SK-N-SH treated with all-trans-retinoic acid at 6 μM for 48 hours (cell line): Measurements from ENCODE around the gene CDYL.

ENCODE experiments used
- ATAC-seq: fragments of 200-7000 bp; cut with Tn5 transposase; 3 replicates; pipeline ENCODE4 v1.9.1; 2020; ENCODE audit warnings: mild to moderate bottlenecking, moderate library complexity
- ARNTL ChIP-seq: fragments of 450-650 bp; formaldehyde crosslinking; IDR thresholded peaks from 2 replicates; pipeline ENCODE4 v1.5.0; 2020; ENCODE audit warnings: low read depth, mild to moderate bottlenecking, moderate library complexity, borderline replicate concordance
- CREB5 ChIP-seq: fragments of 250-450 bp; sonication (Bioruptor Pico); IDR thresholded peaks from 2 replicates; pipeline ENCODE4 v1.5.1; 2020; ENCODE audit warnings: low read depth, mild to moderate bottlenecking, moderate library complexity
- CSDC2 ChIP-seq: fragments of 250-450 bp; sonication (Bioruptor Pico); IDR thresholded peaks from 2 replicates; pipeline ENCODE4 v1.5.0; 2020; ENCODE audit warnings: mild to moderate bottlenecking, moderate library complexity
- CSRNP3 ChIP-seq: fragments of 250-450 bp; sonication (Bioruptor Pico); IDR thresholded peaks from 2 replicates; pipeline ENCODE4 v1.5.1; 2021; ENCODE audit warnings: mild to moderate bottlenecking, moderate library complexity
- ESRRG ChIP-seq: fragments of 250-450 bp; sonication (Bioruptor Pico); IDR thresholded peaks from 2 replicates; pipeline ENCODE4 v1.6.1; 2021; ENCODE audit warnings: mild to moderate bottlenecking
- ISL1 ChIP-seq: fragments of 250-450 bp; sonication (Bioruptor Pico); IDR thresholded peaks from 2 replicates; pipeline ENCODE4 v2.1.2; 2022; ENCODE audit warnings: mild to moderate bottlenecking, moderate library complexity
- OSR1 ChIP-seq: fragments of 250-450 bp; sonication (Bioruptor Pico); IDR thresholded peaks from 2 replicates; pipeline ENCODE4 v1.8.0; 2022; ENCODE audit warnings: moderate library complexity, mild to moderate bottlenecking, inconsistent platforms
- PATZ1 ChIP-seq: fragments of 250-450 bp; sonication (Bioruptor Pico); IDR thresholded peaks from 2 replicates; pipeline ENCODE4 v1.8.0; 2020; ENCODE audit warnings: mild to moderate bottlenecking, moderate library complexity, borderline replicate concordance
- POU6F1 ChIP-seq: fragments of 250-450 bp; sonication (Bioruptor Pico); IDR thresholded peaks from 2 replicates; pipeline ENCODE4 v1.8.0; 2021; ENCODE audit warnings: low read depth, mild to moderate bottlenecking, moderate library complexity, borderline replicate concordance
- PPARA ChIP-seq: fragments of 250-450 bp; sonication (Bioruptor Pico); IDR thresholded peaks from 2 replicates; pipeline ENCODE4 v1.5.0; 2020; ENCODE audit warnings: mild to moderate bottlenecking, borderline replicate concordance
- RARB ChIP-seq: fragments of 250-450 bp; sonication (Bioruptor Pico); IDR thresholded peaks from 2 replicates; pipeline ENCODE4 v1.8.0; 2021; ENCODE audit warnings: mild to moderate bottlenecking, moderate library complexity
- SNAI2 ChIP-seq: fragments of 250-450 bp; sonication (Bioruptor Pico); IDR thresholded peaks from 2 replicates; pipeline ENCODE4 v1.5.0; 2020; ENCODE audit warnings: mild to moderate bottlenecking, moderate library complexity
- TCF4 ChIP-seq: fragments of 250-450 bp; sonication (Bioruptor Pico); IDR thresholded peaks from 2 replicates; pipeline ENCODE4 v1.8.0; 2021; ENCODE audit warnings: mild to moderate bottlenecking, moderate library complexity, borderline replicate concordance
- TOX ChIP-seq: fragments of 250-450 bp; sonication (Bioruptor Pico); IDR thresholded peaks from 2 replicates; pipeline ENCODE4 v1.8.0; 2021; ENCODE audit warnings: mild to moderate bottlenecking, moderate library complexity, borderline replicate concordance
- TSHZ2 ChIP-seq: fragments of 250-450 bp; sonication (Bioruptor Pico); IDR thresholded peaks from 2 replicates; pipeline ENCODE4 v1.5.0; 2020; ENCODE audit warnings: mild to moderate bottlenecking, moderate library complexity
- ZC3H10 ChIP-seq: fragments of 250-450 bp; sonication (Bioruptor Pico); IDR thresholded peaks from 2 replicates; pipeline ENCODE4 v1.5.1; 2021; ENCODE audit warnings: mild to moderate bottlenecking, moderate library complexity
- ZFP3 ChIP-seq: fragments of 250-450 bp; sonication (Bioruptor Pico); IDR thresholded peaks from 2 replicates; pipeline ENCODE4 v1.5.0; 2020; ENCODE audit warnings: mild to moderate bottlenecking, moderate library complexity
- ZFP30 ChIP-seq: fragments of 450-650 bp; formaldehyde crosslinking; IDR thresholded peaks from 2 replicates; pipeline ENCODE4 v1.5.0; 2022; ENCODE audit warnings: mild to moderate bottlenecking, moderate library complexity
- ZNF565 ChIP-seq: fragments of 450-650 bp; formaldehyde crosslinking; conservative IDR thresholded peaks from 2 replicates; pipeline ENCODE4 v1.5.0; 2020; ENCODE audit warnings: low read depth, mild to moderate bottlenecking, moderate library complexity
- ZNF70 ChIP-seq: fragments of 450-650 bp; formaldehyde crosslinking; IDR thresholded peaks from 2 replicates; pipeline ENCODE4 v1.5.0; 2020; ENCODE audit warnings: mild to moderate bottlenecking, moderate library complexity
- ZNF8 ChIP-seq: fragments of 450-650 bp; formaldehyde crosslinking; IDR thresholded peaks from 2 replicates; pipeline ENCODE4 v1.5.0; 2020; ENCODE audit warnings: mild to moderate bottlenecking, moderate library complexity

The CDYL gene

GRCh38 chr6:4776131-4776492 is at the start of gene CDYL:
Gene CDYL, plus strand, starts transcription at chr6:4776404. Its CDS starts 380 bp downstream, at chr6:4776784.
- TF ChIP-seq ESRRG = no peak
- ATAC-seq = peak; percentile 74

- TF ChIP-seq POU6F1 (CRISPR knock-in tag) = no peak
- TF ChIP-seq SNAI2 (CRISPR knock-in tag) = no peak
- TF ChIP-seq PATZ1 (CRISPR knock-in tag) = no peak
- no peak for TF ChIP-seq ZFP30 (CRISPR knock-in tag)
- TF ChIP-seq OSR1 = no peak
- TF ChIP-seq CREB5 (CRISPR knock-in tag) = no peak
- no peak for TF ChIP-seq ZNF8 (CRISPR knock-in tag)
- TF ChIP-seq TOX (CRISPR knock-in tag) = no peak
- TF ChIP-seq ZNF565 (CRISPR knock-in tag) = no peak
- no peak for TF ChIP-seq ZNF70 (CRISPR knock-in tag)
- TF ChIP-seq PPARA (CRISPR knock-in tag) = no peak
- TF ChIP-seq TCF4 (CRISPR knock-in tag) = no peak
- no peak for TF ChIP-seq ZFP3 (CRISPR knock-in tag)
- TF ChIP-seq CSRNP3 (CRISPR knock-in tag) = no peak
- no peak for TF ChIP-seq ZC3H10 (CRISPR knock-in tag)
- no peak for TF ChIP-seq CSDC2
- TF ChIP-seq ARNTL = no peak
- TF ChIP-seq TSHZ2 = no peak
- TF ChIP-seq ISL1 (CRISPR knock-in tag) = no peak
- TF ChIP-seq RARB (CRISPR knock-in tag) = no peak
- TF ChIP-seq, all 23 proteins: peak for 0
- no peak for ATAC-seq
Observed at GRCh38 chr6:4726645-4727044, 49.6 kb upstream of the CDYL start.

- TF ChIP-seq ISL1 (CRISPR knock-in tag) (no peak), CREB5 (CRISPR knock-in tag) (no peak), TOX (CRISPR knock-in tag) (no peak), TCF4 (CRISPR knock-in tag) (no peak), ZFP30 (CRISPR knock-in tag) (no peak), ESRRG (no peak), ZC3H10 (CRISPR knock-in tag) (no peak)
- no peak for ATAC-seq
Observed at GRCh38 chr6:4727217-4727616, 49.0 kb upstream of the CDYL start.
